K562 (cell line): ENCODE results near the gene RPS27. TPM values are rescaled to one million over a fixed set of nuclear protein-coding genes. Genes with fewer than 3 reads are reported as not detected.
A peak's percentile ranks its signal among the peaks of the same experiment; 100 is the strongest.

Experiments used
- ATAC-seq: fragments of 200-7000 bp; cut with Tn5 transposase; 3 replicates; pipeline ENCODE4 v1.9.1; 2020; ENCODE audit warnings: moderate library complexity
- BruUV-seq: library from RNA; stranded (reverse); fragments of 400-500 nt; replicated peaks from 2 replicates; lab custom pipeline; 2021; lab: Mats Ljungman, UMichigan
- CTCF ChIA-PET: fragments of 300-600 bp; formaldehyde crosslinking; extraction: SDS; loops from one replicate; lab custom pipeline; 2021; ENCODE audit warnings: low intra/inter-chr PET ratio; lab: Yijun Ruan, JAX
- POLR2A ChIA-PET: fragments of 300-600, 350-650 bp; sonication (Branson Sonifier 250); formaldehyde crosslinking; extraction: SDS; loops from one replicate; lab custom pipeline; 2021; ENCODE audit warnings: antibody characterized with exemption, inconsistent platforms; lab: Yijun Ruan, JAX
- DNase-seq, 4 experiments: peaks; one replicate each; pipeline versions ENCODE4 v3.0.0 to v3.0.0-alpha.2; 2011 to 2018; ENCODE audit warnings: low spot score in 3 of 4, mixed read lengths in 3 of 4; ENCODE audit errors: extremely low read depth in 1 of 4
- FAIRE-seq: peaks from 2 replicates; lab custom pipeline; 2011; peaks lifted over from hg19 to GRCh38; lab: Jason Lieb, UNC
- H2AFZ ChIP-seq: 2 replicates; pipeline ENCODE4 v1.6.0; 2011; ENCODE audit warnings: low read depth, low read length, control low read depth, inconsistent platforms
- H3K27ac ChIP-seq: fragments of 200-600 bp; 3 replicates; pipeline ENCODE4 v1.8.0; 2011; ENCODE audit warnings: low read depth, mild to moderate bottlenecking, control low read depth, inconsistent platforms, low read length, moderate library complexity, mixed read lengths; ENCODE audit errors: extremely low read depth
- H3K27me3 ChIP-seq, 2 experiments: fragments of 300-600 bp in 1 of 2; 2 replicates in 1 of 2; 3 replicates in 1 of 2; pipeline versions ENCODE4 v1.6.0 to v1.8.0; 2011; ENCODE audit warnings: inconsistent platforms in 2 of 2, low read length in 2 of 2, mild to moderate bottlenecking in 1 of 2, mixed read lengths in 1 of 2, moderate library complexity in 1 of 2; ENCODE audit not compliant: control insufficient read depth in 2 of 2, insufficient read depth in 2 of 2
- H3K36me3 ChIP-seq: fragments of 300-600 bp; 3 replicates; pipeline ENCODE4 v1.8.0; 2011; ENCODE audit warnings: mild to moderate bottlenecking, low read length, inconsistent platforms; ENCODE audit not compliant: control insufficient read depth, insufficient read depth
- H3K4me1 ChIP-seq, 2 experiments: fragments of 200-600 bp in 1 of 2; replicated peaks in 1 of 2; 2 replicates in 1 of 2; 3 replicates in 1 of 2; pipeline versions ENCODE4 v1.5.1 to v1.8.0; 2011; ENCODE audit warnings: inconsistent platforms in 2 of 2, low read length in 2 of 2, mild to moderate bottlenecking in 1 of 2, mixed read lengths in 1 of 2, moderate library complexity in 1 of 2; ENCODE audit not compliant: control insufficient read depth in 2 of 2, insufficient read depth in 2 of 2
- H3K4me2 ChIP-seq: 2 replicates; pipeline ENCODE4 v1.6.1; 2011; ENCODE audit warnings: low read length, control low read depth, inconsistent platforms, mixed read lengths; ENCODE audit not compliant: insufficient read depth
- H3K4me3 ChIP-seq: fragments of 200-600 bp; sonication (generic), shearing (Covaris generic); 2 replicates; pipeline ENCODE4 v1.5.1; 2016; ENCODE audit warnings: control low read depth, inconsistent platforms
- H3K79me2 ChIP-seq: fragments of 200-600 bp; 3 replicates; pipeline ENCODE4 v1.8.0; 2011; ENCODE audit warnings: low read length, inconsistent platforms; ENCODE audit not compliant: control insufficient read depth, insufficient read depth
- H3K9ac ChIP-seq, 2 experiments: 2 replicates each; pipeline versions ENCODE4 v1.6.0 to v1.6.1; 2011; ENCODE audit warnings: low read depth in 2 of 2, low read length in 2 of 2, control low read depth in 1 of 2, inconsistent platforms in 1 of 2, mild to moderate bottlenecking in 1 of 2, mixed read lengths in 1 of 2; ENCODE audit not compliant: insufficient read depth in 1 of 2
- H3K9me1 ChIP-seq: one replicate; pipeline ENCODE4 v1.6.0; 2011; ENCODE audit warnings: inconsistent platforms, mild to moderate bottlenecking, low read length, moderate library complexity; ENCODE audit not compliant: control insufficient read depth, insufficient read depth
- H3K9me3 ChIP-seq: replicated peaks from 2 replicates; pipeline ENCODE4 v1.5.1; 2011; ENCODE audit warnings: low read depth, low read length, inconsistent platforms; ENCODE audit not compliant: control insufficient read depth, insufficient read depth
- H4K20me1 ChIP-seq: replicated peaks from 2 replicates; pipeline ENCODE4 v1.6.1; 2011; ENCODE audit warnings: low read length, inconsistent platforms, mixed read lengths; ENCODE audit not compliant: control insufficient read depth, insufficient read depth
- ARNT ChIP-seq, 2 experiments: fragments of 450-650 bp; IDR thresholded peaks; 2 replicates each; pipeline ENCODE4 v1.6.1; 2016; ENCODE audit warnings: mild to moderate bottlenecking in 1 of 2
- BCOR ChIP-seq: fragments of 450-650 bp; IDR thresholded peaks from 2 replicates; pipeline ENCODE4 v1.6.1; 2016
- CCAR2 ChIP-seq: fragments of 200-400 bp; formaldehyde crosslinking; IDR thresholded peaks from 2 replicates; pipeline ENCODE4 v1.6.1; 2017; ENCODE audit warnings: mild to moderate bottlenecking, low read depth, low read length
- ELF2 ChIP-seq: fragments of 250-450 bp; sonication (Bioruptor Pico); IDR thresholded peaks from 2 replicates; pipeline ENCODE4 v1.5.0; 2021; ENCODE audit warnings: mild to moderate bottlenecking
- FOSL1 ChIP-seq: fragments of 200-800 bp; sonication (Bioruptor generic); conservative IDR thresholded peaks from 2 replicates; pipeline ENCODE4 v1.6.1; 2016; ENCODE audit warnings: missing genetic modification characterization, missing compliant biosample characterization
- GTF2E2 ChIP-seq: fragments of 200-800 bp; sonication (Bioruptor generic); IDR thresholded peaks from 2 replicates; pipeline ENCODE4 v1.6.1; 2016; ENCODE audit warnings: missing genetic modification characterization, missing compliant biosample characterization
- JUND ChIP-seq, 2 experiments: IDR thresholded peaks; 2 replicates in 1 of 2; 3 replicates in 1 of 2; pipeline ENCODE4 v1.6.1; 2011; ENCODE audit warnings: borderline replicate concordance in 2 of 2, low read depth in 2 of 2, low read length in 2 of 2, improper control_type of control experiment in 1 of 2, missing biosample characterization in 1 of 2, missing genetic modification characterization in 1 of 2, missing genetic modification reagents in 1 of 2
- SMARCE1 ChIP-seq: fragments of 450-650 bp; IDR thresholded peaks from 2 replicates; pipeline ENCODE4 v1.7.1; 2016; ENCODE audit warnings: mild to moderate bottlenecking
- SOX6 ChIP-seq: fragments of 450-650 bp; IDR thresholded peaks from 2 replicates; pipeline ENCODE4 v1.6.1; 2014; ENCODE audit warnings: mild to moderate bottlenecking
- TBL1XR1 ChIP-seq, 2 experiments: IDR thresholded peaks; 2 replicates each; pipeline ENCODE4 v1.6.1; 2012; ENCODE audit warnings: improper control_type of control experiment in 2 of 2, low read length in 2 of 2, mild to moderate bottlenecking in 1 of 2
- TCF15 ChIP-seq: fragments of 250-450 bp; sonication (Bioruptor Pico); IDR thresholded peaks from 2 replicates; pipeline ENCODE4 v1.8.0; 2022; ENCODE audit warnings: moderate library complexity, mild to moderate bottlenecking, inconsistent platforms
- XRCC3 ChIP-seq: fragments of 450-650 bp; IDR thresholded peaks from 2 replicates; pipeline ENCODE4 v1.6.1; 2017; ENCODE audit warnings: mild to moderate bottlenecking, moderate library complexity
- ZC3H8 ChIP-seq: fragments of 450-650 bp; IDR thresholded peaks from 2 replicates; pipeline ENCODE4 v1.6.1; 2017
- ZNF197 ChIP-seq: fragments of 200-800 bp; sonication (Bioruptor generic); IDR thresholded peaks from 2 replicates; pipeline ENCODE4 v1.6.1; 2016; ENCODE audit warnings: low read depth, missing genetic modification characterization, missing compliant biosample characterization
- ZNF561 ChIP-seq: fragments of 450-650 bp; formaldehyde crosslinking; conservative IDR thresholded peaks from 2 replicates; pipeline ENCODE4 v1.4.0; 2020; ENCODE audit warnings: mild to moderate bottlenecking, moderate library complexity
- WGBS: fragments of 100-300 bp; shearing (Covaris generic); methylation state at CpG from one replicate; pipeline ENCODE4 v1.1.6; 2016; ENCODE audit warnings: low coverage, mixed read lengths; ENCODE audit not compliant: insufficient coverage; ENCODE audit errors: missing lambda C conversion rate; 5-methylcytosine and 5-hydroxymethylcytosine counted together
- in situ Hi-C: fragments of 300-500 bp; cut with MboI; formaldehyde crosslinking; loops from 4 replicates; pipeline ENCODE4 v1.15.0; 2018; ENCODE audit warnings: inconsistent platforms, mixed read lengths
- intact Hi-C: fragments of 100-400 bp; cut with micrococcal nuclease; formaldehyde crosslinking; loops from 2 replicates; pipeline ENCODE4 v1.14.2; 2022
- polyA plus RNA-seq, 8 experiments: library from polyadenylated mRNA; depleted of rRNA in 4 of 8; stranded (reverse) in 5 of 8; unstranded in 3 of 8; fragments of >200 nt; fragmentation: Nextera tagmentation in 2 of 8; fragmentation: Illumina TruSeq in 1 of 8; extraction: Ambion mirVana in 2 of 8; extraction: Trizol in 1 of 8; gene quantifications; 2 replicates each; pipeline versions ENCODE4 v1.2.1 to v1.2.3, GENCODE V29; 2011 to 2014; ENCODE audit warnings: inconsistent platforms in 1 of 8, missing spikeins in 1 of 8
- total RNA-seq, 7 experiments: library from RNA; depleted of rRNA in 6 of 7; stranded (reverse); fragments of >200 nt in 6 of 7; fragmentation: Illumina TruSeq in 2 of 7; extraction: Trizol in 2 of 7; gene quantifications; 2 replicates each; pipeline versions ENCODE4 v1.2.1 to v1.2.3, GENCODE V29; 2011 to 2021; ENCODE audit warnings: low replicate concordance in 1 of 7
- TF ChIP-seq, protein P1 (sequence below): fragments of 200-800 bp; sonication (Bioruptor generic); IDR thresholded peaks from 2 replicates; pipeline ENCODE4 v1.6.1; 2017; ENCODE audit warnings: missing genetic modification characterization, missing compliant biosample characterization

The RPS27 gene
- total and polyA plus RNA-seq, 9 of the 15 experiments (the other 6 are each of a cell fraction or from before 2014, with no cell fraction given), result 2,091 to 9,377 (median 6,706) TPM

GRCh38 chr1:153985341-153985912 is 5.1 kb upstream of the RPS27 start:
- peak; percentile 64 for FAIRE-seq
- BruUV-seq, result no TSS peak
- peak overlapping the region; percentile 75 for H3K27ac ChIP-seq
- TF ChIP-seq SMARCE1 (peak; percentile 87), JUND (IDR thresholded peaks at IDR 0.05; ENCODE audit: borderline replicate concordance, low read depth, low read length) (peak; percentile 96), JUND (tag; IDR thresholded peaks at IDR 0.05; ENCODE audit: borderline replicate concordance, low read depth, low read length) (peak; percentile 90; the same call in 2 of the 3 replicates), ZC3H8 (0 out of 2 replicates have a peak, but pooled peaks have one; percentile 61), ELF2 (CRISPR knock-in tag) (no peak), TCF15 (CRISPR knock-in tag) (no peak), ZNF561 (CRISPR knock-in tag) (no peak), TBL1XR1 (IDR thresholded peaks at IDR 0.05; ENCODE audit: low read length in 2 of 2) (no peak), CCAR2 (no peak), BCOR (no peak), XRCC3 (no peak), SOX6 (0 out of 2 replicates have a peak, but pooled peaks have one; percentile 16), ZNF197 (CRISPR knock-in tag) (no peak), ARNT (IDR thresholded peaks at IDR 0.05) (0 out of 4 replicates have a peak, but pooled peaks of 1 of the 2 experiments have one; percentile 26), GTF2E2 (tag) (no peak), FOSL1 (peak; percentile 89)
- TF ChIP-seq, protein P1, sequence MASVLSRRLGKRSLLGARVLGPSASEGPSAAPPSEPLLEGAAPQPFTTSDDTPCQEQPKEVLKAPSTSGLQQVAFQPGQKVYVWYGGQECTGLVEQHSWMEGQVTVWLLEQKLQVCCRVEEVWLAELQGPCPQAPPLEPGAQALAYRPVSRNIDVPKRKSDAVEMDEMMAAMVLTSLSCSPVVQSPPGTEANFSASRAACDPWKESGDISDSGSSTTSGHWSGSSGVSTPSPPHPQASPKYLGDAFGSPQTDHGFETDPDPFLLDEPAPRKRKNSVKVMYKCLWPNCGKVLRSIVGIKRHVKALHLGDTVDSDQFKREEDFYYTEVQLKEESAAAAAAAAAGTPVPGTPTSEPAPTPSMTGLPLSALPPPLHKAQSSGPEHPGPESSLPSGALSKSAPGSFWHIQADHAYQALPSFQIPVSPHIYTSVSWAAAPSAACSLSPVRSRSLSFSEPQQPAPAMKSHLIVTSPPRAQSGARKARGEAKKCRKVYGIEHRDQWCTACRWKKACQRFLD (CRISPR knock-in tag), result no peak

More at GRCh38 chr1:153985341-153985912, 5.1 kb upstream of the RPS27 start:
- Histone ChIP-seq H3K79me2 (peaks cover 15% of the 10 kb centered on the region), H3K36me3 (peaks cover 21% of the 10 kb centered on the region; the same call in 2 of the 3 replicates), H3K9me1 (no peaks in the 10 kb centered on the region), H2AFZ (peak overlapping the region; percentile 65), H3K4me1 (peaks cover 5 to 14% of the 10 kb centered on the region in 2 experiments; a peak in 4 of 5 replicates), H3K27me3 (no peaks in the 10 kb centered on the region), H3K9me3 (no peaks in the 10 kb centered on the region), H3K4me3 (peak overlapping the region; percentile 55), H3K4me2 (peak overlapping the region; percentile 94), H4K20me1 (no peaks in the 10 kb centered on the region), H3K9ac (peak overlapping the region; percentile 89 to 93)
- peak; percentile 26 for ATAC-seq
- in situ Hi-C loops, result loop anchor here (5.0 to 10.0 kb wide), 3 partner anchors 188 to 481 kb away; partner anchors contain the start of gene NPR1
- POLR2A ChIA-PET, result interaction anchor here (0.8 to 2.8 kb wide), 9 partner anchors 8 to 327 kb away, joined by 3 to 16 read pairs (median 6); partner anchors contain the start of genes CREB3L4, DENND4B, JTB and SNAPIN
- intact Hi-C loops, result loop anchor here (5.0 to 10.0 kb wide), 5 partner anchors 38 to 631 kb away; partner anchors contain the start of genes DENND4B, ILF2 and S100A9
- CTCF ChIA-PET, result interaction anchor here (1.4 kb wide), 1 partner anchor 189 kb away, joined by 8 read pairs; no protein-coding TSS in a partner anchor
- WGBS, result 5% methylated on average over 7 of the region's 7 CpGs
- peak; percentile 60 to 80 (median 67) for DNase-seq
